GM19193 (cell line): Measurements from ENCODE around the gene ERLIN1.

Source experiments
- POLR2A ChIP-seq: IDR thresholded peaks from 4 replicates; pipeline ENCODE4 v1.6.1; 2011; ENCODE audit not compliant: insufficient read depth, insufficient read length; ENCODE audit errors: extremely low read depth

ERLIN1 gene

GRCh38 chr10:100128951-100129350, 56.9 kb downstream of the ERLIN1 start:
- no peak for TF ChIP-seq POLR2A

DNA sequence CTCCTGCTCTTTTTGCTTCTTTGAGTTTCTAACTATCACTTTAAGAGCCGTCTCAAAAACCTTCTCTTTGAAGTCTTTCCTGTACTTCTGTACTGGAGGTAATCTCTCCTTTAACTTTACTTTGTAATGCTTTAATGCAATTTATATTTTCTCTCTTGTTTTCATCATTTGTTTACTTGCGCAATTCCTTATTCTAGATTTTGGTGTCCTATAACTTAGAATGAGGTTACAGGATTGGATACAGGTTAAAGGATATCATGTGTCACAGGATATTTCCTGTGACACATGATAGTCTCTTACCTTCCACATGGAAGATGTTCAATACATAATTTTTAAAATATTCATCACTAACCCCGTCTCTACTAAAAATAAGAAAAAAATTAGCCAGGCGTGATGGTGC, 61.7 kb downstream of the ERLIN1 start:
- no peak for TF ChIP-seq POLR2A

DNA sequence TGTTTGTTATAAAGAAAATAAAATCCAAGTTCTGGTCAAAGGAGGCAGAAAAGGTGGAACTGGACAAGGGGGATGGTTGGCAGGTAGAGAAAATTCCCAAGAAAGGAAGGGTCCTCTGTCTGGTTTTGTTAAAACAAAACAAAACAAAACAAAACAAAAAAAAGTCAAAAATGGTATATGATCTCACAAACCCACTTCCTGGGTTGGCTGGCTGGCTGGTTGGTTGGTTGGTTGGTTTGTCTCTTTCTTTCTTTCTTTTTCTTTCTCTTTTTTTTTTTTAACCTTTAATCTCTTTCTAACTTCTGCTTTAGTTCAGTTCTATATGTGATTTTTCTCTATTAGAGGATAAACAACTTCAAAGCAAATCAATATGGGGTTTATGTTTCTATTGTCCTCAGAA, 63.0 kb downstream of the ERLIN1 start:
- TF ChIP-seq POLR2A: no peak

DNA sequence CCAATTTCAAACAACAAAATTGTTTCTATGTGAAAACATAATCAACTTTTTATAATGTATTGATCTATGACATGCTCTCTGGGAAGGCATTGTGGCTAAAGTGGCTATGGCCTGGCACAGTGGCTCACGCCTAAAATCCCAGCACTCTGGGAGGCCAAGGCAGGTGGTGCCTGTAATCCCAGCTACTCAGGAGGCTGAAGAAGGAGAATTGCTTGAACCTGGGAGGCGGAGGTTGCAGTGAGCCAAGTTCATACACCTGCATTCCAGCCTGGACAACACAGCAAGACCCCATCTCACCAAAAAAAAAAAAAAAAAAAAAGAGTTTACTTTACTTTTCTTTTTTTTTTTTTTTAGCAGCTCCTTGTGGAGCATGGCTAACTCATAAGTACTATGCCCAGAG, 65.3 kb downstream of the ERLIN1 start:
- TF ChIP-seq POLR2A: no peak

DNA sequence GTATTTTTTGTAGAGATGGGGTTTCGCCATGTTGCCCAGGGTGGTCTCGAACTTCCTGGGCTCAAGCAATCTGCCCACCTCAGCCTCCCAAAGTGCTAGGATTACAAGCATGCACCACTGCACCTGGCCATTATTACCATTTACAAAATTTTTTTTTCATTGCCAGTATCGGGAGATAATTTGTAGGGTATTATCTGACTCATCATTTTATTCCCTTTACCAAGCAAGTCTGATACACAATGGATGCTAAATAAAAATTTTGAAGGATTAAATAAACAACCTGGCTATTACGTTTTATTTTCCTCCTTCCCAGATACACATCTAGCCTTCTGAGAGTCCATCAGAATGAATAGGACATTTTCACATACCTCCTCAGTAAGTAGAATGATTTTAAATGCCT, 66.1 kb downstream of the ERLIN1 start:
- no peak for TF ChIP-seq POLR2A

DNA sequence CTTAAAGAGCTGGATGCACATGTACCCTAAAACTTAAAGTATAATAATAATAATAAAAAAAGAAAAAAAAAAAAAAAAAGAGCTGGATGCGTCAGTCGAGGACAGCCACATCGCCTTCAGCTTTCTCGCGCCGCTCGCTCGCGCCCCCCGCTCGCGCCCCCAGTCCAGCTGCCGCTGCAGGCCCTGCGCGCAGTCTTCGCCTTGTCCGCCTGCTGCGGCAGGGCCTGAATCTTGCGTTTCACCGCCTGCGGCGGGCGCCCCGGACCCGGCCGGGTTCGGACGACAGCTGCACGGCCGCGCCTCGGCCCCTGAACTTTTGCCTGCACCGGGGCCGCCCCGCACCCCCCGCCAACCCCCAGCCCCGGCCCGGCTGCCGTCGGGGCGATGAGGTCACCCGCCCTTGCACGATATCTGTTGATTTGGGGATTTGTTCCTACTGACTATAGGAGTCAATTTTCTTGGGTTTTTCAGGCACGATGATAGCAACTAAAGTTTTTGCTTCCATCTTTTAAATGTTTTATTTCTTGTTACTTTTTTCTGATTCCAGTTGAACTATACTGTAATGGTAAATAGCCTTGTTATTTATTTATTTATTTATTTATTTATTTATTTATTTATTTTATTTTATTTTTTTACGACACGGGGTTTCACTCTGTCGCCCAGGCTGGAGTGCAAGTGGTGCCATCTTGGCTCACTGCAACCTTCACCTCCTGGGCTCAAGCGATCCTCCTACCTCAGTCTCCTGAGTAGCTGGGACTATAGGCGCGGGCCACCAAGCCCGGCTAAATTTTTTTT, 70.7 kb downstream of the ERLIN1 start:
- no peak for TF ChIP-seq POLR2A

DNA sequence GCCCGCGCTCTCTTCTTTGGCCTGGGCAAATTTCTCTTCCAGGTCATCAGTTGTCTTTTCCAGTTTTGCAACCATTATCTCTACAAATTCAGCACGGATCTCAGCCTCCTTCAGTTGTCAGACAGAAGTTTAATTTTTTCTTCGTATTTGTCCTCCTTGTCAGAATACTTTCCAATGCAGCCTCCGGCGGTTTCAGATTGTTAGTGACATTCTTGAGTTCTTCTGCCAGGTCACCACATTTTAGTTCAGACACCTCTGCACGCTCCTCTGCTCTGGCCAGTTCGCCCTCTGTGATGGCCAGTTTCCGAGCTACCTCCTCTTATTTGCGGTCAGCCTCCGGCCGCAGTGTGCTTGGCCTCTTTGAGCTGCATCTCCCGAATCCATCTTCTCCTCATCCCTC, 71.4 kb downstream of the ERLIN1 start:
- TF ChIP-seq POLR2A: no peak

GRCh38 chr10:100109670-100110069, 76.2 kb downstream of the ERLIN1 start:
- no peak for TF ChIP-seq POLR2A

DNA sequence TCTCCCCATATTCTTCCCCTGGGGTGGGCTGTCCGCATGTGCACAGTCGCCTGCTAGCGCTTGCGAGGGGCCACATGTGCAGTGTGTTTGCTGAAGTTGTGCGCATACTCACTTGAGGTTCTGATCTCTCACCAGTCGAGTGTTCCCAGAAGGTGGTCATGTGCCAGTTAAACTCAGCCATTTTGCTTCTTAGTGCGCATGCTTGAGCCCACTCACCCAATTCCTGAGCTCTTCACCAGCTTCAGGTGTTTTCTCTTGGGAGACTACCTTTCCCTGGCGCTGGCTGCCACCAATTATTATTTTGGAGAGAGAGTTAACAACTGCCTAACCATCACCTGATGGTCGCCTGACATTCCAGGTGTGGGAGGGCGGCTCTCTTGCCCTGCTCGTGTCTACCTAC, 79.0 kb downstream of the ERLIN1 start:
- TF ChIP-seq POLR2A: no peak

- no peak for TF ChIP-seq POLR2A
These were observed 81.5 kb downstream of the ERLIN1 start for GRCh38 chr10:100104300-100104699.

GRCh38 chr10:100103581-100103980, 82.2 kb downstream of the ERLIN1 start:
- TF ChIP-seq POLR2A: no peak

DNA sequence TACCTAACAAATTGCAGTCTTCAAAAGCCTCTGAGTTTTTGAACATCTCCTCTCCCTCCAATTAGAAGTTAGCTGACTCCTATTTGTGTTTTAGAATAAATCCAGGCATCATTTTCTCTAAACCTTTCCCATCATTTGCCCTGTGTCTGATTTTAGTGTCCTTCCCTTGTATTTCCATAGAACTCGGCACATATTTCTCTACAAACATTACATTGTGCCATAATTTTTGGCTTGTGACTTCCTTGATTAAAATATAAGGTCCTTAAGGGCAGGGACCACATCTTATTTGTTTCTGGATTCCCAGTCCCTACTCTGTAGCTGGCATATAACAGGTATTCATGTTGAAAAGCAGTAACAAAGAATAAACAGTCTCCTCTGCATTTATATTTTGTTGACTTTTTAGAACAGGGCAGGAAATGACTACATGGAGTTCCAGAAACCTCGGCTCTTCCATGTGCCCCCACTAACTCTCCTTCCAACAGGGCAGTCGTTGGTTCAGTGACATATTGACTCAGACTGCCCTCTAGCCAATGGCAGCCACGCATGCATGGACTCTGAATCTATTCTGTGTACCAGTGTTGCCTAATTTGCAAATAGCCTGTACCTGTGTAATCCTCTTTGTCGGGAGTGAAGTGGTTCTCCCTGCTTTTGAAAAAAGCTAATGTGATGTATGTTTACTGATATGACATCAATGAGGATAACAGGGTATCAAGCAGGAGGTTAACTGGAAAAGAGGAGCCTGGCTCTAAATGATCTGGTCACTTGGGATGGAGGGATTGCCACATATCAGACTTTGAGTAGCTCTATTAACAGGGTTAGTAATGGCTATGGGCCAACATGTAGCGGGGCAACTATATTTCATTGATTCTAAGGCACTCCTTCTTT, 84.4 kb downstream of the ERLIN1 start:
- TF ChIP-seq POLR2A: no peak

GRCh38 chr10:100100651-100101184, 85.1 kb downstream of the ERLIN1 start:
- TF ChIP-seq POLR2A: no peak
